GF-D8 (cell line): ENCODE measurements around the gene TAF12.
"Not testable (repeated sequence)": the region's sequence is repeated elsewhere in the genome, so short reads cannot be mapped to it uniquely, and the experiment has no call there.

Source experiments
- DNase-seq: peaks from one replicate; lab custom pipeline; 2025; lab: John Stamatoyannopoulos, UW

TAF12 gene, protein sequence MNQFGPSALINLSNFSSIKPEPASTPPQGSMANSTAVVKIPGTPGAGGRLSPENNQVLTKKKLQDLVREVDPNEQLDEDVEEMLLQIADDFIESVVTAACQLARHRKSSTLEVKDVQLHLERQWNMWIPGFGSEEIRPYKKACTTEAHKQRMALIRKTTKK

DNA sequence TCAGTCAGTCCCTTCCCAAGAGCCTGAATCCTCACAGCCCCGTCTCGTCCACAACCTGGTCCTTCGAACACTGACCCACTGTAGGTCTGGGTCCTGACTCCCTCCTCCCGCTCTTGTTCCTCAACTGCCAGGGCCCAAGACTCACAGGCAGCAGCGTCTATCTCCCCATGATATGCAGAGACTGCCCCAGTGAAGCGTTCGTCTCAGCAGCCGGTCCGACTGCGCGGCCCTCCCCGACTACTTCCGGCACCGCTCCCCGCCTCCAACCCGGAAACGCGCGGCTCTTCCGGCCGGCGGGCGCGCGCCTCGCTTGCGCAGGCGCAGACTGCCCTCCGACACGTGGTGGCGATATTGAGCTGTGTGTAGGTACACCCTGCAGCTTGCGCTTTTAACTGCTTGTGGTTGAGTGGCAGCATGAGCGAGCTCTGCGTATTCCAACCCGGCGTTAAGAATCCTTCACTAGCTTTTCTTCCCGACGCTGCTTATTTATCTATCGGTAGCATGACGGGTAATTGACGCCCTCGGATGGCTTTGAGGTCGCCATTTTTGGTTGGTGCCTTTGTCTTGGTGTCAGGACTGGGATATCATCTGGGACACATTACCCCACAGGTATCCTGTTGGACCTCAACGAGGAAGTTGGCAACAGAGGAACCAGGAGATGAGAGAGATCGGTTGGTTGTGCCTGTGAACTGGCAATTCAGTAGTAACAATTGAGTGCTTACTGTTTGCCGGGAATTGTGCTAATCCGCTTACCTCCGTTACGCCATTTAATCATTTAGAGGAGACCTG is at the start of gene TAF12:
Gene TAF12, minus strand, starts transcription at position 221 of the 789 bp plus-strand sequence. CDS start 20,986 bp downstream, outside the sequence.
- peak; percentile 93 for DNase-seq

DNA sequence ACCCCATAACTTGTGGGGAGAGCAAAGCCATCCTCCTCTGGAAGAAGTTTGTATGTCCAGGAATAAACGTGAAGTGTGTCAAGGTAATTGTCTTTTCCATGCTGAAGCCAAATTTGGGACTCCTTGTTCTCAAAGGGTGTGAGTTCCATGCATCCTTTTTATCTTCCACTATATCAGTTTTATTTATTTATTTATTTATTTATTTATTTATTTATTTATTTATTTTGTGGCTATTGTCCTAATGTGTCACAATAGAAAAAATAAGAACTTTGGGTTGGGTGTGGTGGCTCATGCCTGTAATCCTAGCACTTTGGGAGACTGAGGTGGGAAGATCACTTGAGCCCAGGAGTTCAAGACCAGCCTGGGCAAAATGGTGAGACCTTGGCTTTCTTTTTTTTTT is 48.8 kb upstream of the TAF12 start:
- not testable (repeated sequence) for DNase-seq

DNA sequence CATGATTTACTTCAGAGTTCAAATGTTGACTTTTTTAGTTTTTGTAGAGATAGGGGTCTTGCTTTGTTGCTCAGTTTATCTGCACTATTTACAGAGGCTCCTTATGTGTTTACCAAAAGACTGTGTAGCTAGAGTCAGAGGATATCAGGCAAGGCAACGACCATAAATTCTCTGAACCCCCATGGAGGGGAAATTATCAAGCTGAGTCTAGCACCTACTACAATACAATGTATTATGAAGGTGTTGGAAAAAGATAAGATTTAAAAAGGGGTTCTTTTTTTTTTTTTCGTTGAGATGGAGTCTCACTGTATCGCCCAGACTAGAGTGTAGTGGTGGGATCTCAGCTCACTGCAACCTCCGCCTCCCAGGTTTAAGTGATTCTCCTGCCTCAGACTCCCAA is 42.1 kb upstream of the TAF12 start:
- DNase-seq: no peak

DNA sequence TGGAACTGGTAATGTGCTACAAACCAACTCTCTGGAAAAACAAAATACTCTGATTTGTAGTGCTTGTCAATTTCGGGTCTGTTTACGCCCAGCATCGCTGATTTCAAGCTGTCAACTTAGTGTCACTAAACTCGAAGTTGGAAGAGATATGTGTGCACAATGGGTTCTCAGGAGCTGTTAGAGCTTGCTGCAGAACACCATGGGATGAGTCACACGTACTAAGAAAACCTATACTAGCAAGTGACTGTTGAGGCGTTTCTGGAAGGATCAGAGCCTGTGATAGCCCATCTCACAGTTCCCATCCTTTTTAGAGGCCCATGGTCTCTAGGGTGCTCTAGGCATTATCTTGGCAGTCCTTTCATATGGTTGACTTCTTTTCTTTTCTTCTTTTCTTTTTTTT is 40.0 kb upstream of the TAF12 start:
- DNase-seq: no peak

DNA sequence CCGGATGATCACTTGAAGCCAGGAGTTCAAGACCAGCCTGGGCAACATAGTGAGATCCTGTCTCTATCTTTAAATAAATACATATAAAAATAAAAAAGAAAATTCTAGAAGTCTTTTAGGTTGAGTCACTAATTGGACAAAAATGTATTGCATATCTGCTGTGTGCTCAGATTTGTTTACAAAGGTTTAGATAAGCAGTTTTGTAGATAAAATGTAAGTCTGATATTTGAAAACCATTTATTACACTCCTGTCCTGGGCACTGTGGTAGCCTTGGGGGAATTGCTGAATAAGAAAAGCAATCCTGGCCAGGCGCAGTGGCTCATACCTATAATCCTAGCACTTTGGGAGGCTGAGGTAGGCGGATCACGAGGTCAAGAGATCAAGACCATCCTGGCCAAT is 37.3 kb upstream of the TAF12 start:
- no peak for DNase-seq

DNA sequence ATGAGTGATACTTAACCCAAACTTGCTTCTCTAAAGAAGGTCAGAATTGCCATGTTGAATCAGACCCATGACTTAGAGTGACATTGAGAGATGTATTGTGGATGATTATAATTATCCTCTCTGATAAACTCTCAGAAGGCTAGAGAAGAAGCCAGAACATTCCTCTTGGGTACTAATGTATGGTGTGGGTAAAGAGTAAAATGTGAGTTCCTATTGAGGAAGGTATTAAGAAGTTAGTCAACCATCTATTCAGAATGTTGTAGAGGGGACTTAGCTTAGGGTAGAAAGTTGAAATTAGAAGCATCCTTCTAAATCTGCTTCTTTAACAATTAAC is 33.0 kb upstream of the TAF12 start:
- no peak for DNase-seq

DNA sequence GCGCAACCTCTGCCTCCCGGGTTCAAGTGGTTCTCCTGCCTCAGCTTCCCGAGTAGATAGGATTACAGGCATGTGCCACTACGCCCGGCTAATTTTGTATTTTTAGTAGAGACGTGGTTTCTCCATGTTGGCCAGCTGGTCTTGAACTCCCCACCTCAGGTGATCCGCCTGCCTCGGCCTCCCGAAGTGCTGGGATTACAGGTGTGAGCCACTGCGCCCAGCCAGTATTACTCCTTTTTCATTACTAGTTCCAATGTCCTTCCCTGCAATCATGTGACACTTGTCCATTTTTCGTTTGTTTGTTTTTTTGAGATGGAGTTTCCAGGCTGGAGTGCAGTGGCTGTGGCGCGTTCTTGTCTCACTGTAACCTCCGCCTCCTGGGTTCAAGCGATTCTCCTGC is 30.1 kb upstream of the TAF12 start:
- DNase-seq: not testable (repeated sequence)

DNA sequence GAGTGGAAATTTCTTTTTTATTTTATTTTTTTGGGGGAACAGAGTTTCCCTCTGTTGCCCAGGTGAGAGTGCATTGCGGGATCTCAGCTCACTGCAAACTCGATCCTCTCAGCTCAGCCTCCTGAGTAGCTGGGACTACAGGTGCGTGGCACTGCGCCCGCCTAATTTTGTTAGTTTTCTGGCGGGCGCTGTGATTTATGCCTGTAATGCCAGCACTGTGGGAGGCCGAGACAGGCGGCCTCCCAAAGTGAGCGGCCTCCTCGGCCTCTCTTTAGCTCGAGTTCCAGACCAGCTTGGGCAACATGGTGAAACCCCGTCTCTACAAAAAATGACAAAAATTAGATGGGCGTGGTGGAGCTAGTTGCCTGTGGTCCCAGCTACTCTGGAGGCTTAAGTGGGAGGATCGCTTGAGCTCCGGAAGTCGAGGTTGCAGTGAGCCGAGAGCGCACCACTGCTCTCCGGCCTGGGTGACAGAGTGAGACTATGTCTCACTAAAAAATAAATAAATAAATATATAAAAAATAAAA is 28.4 kb upstream of the TAF12 start:
- DNase-seq: no peak

DNA sequence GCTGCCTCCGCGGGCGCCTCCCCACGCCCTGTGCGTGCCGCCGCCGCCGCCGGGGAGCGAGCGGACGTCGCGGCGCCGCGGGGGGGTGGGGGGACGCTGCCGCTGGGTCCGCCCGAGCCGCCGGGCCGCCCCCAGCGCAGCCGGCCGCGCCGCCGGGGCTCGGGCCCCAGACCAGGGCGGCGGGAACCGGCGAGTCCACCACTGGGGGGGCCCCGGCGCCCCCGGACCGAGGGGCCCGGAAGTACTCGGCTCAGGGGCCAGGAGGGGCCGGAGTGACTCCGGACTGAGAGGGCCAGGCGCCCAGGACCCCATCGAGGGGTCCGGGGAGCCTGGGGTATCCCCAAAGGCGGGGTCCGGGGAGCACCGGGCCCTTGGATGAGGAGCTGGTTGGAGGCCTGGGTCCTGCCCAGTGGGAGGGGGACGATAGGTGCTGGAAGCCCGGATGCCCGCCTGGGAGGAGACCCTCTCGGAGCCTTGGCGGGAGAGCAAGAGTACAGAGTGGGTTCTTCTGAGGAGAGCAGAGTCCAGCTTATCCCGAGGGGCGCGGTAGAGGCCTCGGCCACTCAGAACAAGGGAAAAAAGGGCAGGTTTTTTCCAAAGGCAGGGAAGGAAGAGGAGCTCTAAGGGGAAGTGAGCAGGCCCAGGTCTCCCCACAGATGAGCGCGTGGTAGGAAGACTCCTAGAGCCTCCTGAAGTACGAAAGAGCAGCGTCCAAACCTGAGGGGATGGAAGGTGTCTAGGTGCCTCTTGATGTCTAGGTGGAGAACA is 26.3 kb upstream of the TAF12 start:
- DNase-seq: no peak

DNA sequence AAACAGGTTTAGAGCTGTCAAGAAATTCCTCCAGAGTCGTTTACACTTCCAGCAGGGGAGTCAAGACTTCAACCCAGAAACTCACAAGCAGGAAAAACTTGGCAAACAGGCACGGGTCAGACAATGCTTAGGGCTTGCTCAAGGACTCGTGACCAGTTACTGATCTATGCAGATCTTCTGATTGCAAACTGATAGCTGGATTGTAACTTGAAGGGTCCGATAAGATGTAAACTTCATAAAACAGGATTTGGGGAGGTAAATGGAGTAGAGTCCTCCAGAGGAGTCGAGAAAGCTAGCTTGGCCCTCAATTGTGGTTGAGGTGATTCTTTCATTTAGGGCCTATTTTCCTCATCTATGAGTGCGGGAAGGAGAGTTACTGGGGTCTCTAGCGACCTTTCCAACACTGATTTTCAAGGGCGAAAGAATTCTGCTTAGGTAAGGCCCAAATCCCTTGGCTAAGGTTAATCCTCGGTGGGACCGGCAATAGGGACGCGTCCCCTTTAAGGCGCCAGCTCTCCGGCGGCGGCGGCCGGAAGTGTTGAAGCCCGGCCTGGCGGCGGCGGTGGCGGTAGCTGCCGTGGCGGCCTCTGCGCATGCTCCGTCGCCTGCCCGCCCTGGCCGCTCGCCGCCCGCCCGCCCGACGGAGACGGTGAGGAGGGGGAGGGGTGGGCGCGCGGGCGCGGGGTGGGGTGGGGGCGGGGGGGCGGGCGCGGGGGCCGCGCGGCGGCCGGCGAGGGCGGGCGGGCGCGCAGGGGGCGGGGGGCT is 25.5 kb upstream of the TAF12 start, which contains the start of gene GMEB1:
Gene GMEB1, plus strand, starts transcription at position 594 of the 765 bp plus-strand sequence. CDS start 14,829 bp downstream, outside the sequence.
- peak; percentile 69 for DNase-seq

DNA sequence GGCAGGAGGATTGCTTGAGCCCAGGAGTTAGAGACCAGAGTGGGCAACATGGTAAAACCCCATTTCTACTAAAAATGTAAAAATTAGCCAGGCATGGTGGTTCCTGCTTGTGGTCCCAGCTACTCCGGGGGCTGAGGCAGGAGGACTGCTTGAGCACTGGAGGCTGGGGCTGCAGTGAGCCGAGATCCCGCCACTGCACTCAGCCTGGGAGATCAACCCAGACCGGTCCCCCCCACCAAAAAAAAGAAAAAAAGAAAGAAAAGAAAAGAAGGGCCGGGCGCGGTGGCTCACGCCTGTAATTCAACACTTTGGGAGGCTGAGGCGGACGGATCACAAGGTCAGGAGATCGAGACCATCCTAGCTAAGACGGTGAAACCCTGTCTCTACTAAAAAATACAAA is 23.9 kb upstream of the TAF12 start:
- no peak for DNase-seq

DNA sequence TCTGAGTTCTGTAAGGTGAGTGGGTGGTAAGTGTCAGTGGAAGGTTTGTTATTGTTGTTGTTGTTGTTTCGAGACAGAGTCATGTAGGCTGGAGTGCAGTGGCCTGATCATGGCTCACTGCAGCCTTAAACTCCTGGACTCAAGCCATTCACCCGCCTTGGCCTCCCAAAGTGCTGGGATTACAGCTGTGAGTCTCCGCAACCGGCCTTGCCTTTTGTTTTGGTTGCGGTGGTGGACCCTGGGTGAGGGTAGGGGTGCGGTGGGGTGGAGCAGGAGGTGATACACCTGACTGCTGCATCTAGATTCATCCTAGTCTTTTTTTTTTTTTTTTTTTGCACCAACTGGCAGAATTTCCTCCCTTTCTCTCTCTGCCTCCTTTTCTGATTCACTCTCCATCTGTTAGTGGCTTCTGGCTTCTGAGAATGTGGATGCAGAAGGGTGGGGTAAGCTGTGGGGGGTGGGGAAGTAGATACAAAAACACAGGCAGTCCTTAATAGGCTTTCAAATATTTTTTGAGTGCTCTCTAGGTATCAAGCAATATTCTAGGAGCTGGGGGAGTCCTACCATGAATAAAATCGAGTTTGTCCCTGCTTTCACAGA is 21.1 kb upstream of the TAF12 start:
- no peak for DNase-seq

DNA sequence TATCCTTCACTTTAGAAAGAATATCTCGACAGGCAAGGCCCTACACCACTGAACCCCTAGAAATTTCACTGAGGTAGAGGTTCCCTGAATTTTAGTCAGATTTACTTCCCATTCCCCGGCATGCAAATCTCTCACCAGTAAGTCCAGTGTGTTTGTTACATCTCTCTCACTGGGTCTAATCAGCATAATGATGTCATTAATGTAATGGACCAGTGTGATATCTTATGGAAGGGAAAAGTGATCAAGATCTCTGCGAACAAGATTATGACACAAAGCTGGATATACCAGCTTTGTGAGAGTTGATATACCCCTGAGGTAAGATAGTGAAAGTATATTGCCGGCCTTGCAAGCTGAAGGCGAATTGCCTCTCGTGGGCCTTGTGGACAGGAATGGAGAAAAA is 13.5 kb upstream of the TAF12 start:
- no peak for DNase-seq

DNA sequence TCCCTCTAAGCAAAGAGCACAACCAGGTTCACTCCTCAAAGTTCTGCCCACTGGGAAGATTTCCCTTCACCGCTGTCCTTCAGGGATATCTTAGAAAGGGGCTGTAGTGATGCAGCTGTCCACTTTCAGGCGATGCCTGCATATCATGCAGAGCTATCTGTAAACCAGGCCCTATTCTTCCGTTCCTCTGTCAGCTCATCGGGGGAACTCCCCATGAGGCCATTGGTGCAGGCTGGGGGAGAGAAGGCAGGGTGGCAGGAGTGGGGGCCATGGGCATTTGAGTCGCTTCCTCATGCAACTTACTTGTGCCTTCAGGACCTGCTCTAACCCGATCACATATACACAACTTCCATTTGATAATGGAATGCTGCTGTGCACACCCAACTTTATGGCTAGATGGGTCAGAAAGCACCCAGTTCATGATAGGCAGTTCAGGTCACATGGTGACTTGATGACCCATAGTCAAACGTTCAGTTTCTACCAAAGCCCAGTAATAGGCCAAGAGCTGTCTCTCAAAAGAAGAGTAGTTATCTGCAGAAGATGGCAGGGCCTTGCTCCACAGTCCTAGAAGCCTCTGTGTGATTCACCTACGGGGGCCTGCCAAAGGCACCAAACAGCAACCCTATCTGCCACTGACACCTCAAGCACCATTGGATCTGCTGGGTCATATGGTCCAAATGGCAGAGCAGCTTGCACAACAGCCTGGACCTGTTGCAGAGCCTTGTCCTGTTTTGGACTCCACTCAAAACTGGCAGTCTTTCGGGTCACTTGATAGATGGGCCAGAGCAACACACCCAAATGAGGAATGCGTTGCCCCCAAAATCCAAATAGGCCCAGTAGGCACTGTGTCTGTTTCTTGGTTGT is 12.8 kb upstream of the TAF12 start:
- DNase-seq: not testable (repeated sequence)

DNA sequence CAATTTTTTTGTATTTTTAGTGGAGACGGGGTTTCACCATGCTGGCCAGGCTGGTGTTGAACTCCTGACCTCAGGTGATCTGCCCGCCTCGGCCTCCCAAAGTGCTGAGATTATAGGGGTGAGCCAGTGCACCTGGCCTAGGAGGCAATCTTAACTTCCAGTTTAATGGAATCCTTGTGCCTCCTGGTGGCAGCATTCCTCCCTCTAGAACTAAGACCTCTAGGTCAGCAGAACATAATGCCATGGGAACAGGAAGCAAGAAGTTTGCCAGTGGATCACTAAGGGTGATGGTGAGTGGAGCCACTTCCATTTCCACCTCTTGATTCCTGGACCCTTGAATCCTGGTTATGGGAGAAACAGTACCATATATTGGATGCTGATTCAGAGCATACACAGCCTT is 11.0 kb upstream of the TAF12 start:
- DNase-seq: peak; percentile 16

DNA sequence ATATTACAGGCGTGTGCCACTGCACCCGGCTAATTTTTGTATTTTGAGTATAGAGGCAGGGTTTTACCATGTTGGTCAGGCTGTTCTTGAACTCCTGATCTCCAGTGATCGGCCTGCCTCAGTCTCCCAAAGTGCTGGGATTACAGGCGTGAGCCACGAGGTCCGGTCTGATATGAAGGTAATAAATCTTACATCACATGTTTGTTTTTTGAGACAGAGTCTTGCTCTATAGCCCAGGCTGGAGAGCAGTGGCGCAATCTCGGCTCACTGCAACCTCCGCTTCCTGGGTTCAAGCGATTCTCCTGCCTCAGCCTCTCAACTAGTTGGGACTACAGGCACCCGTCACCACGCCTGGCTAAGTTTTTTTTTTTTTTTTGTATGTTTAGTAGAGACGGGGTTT is 10.2 kb upstream of the TAF12 start:
- not testable (repeated sequence) for DNase-seq

DNA sequence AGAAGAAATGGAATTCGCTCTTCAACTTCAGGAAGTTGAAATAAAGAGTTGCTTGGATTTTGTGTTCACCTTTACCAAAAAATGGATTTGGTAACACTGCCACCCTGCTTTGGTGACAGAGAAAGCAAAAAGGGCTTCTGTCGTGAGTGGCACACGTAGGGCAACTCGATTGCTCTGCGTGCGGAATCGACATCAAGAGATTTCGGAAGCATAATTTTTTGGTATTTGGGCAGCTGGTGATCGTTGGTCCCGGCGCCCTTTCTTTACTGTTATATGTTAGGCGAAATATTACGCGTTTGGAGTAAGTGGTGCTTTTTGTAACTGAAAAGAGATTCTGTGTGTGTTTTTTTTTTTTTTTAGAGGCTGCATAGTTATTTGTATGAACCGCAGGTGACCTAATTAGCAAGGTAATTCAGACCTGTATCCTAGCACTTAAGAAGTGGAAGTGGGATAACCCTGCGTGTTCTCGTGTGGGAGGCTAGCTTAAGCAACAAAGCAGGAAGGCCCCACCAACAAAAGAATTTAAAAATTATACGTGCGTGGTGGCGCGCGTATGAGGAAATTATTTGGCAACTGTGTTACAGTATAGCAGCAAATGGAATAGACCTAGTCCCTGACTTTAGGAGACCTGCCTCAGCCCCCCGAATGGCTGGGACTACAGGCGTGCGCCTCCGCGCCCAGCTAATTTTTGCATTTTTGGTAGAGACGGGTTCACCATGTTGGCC is 5.8 kb upstream of the TAF12 start, which contains the start of gene RNU11:
Gene RNU11, plus strand, starts transcription at position 127 of the 725 bp plus-strand sequence.
- peak; percentile 97 for DNase-seq

DNA sequence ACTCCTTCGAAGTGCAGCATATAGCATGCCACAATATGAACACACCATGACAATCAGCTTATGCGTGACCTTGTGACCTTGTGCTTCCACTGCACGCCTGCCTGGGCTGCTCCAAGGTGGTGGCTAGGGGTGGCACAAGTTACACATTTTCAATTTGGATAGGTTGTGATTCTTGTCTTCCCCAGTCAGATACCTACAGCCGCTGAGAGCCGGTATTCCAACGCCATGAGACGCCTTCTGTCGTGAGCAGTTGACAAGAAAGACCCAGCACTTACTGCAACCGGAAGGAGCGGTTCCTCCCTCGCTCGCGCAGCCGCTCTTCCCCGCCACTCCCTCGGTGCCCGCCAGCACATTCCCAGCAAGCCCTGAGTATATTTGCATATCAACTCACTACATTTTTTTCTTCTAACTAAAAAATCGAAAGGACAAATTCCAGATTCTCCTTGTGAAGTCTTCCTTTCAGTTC is 5.2 kb upstream of the TAF12 start:
- peak; percentile 89 for DNase-seq

DNA sequence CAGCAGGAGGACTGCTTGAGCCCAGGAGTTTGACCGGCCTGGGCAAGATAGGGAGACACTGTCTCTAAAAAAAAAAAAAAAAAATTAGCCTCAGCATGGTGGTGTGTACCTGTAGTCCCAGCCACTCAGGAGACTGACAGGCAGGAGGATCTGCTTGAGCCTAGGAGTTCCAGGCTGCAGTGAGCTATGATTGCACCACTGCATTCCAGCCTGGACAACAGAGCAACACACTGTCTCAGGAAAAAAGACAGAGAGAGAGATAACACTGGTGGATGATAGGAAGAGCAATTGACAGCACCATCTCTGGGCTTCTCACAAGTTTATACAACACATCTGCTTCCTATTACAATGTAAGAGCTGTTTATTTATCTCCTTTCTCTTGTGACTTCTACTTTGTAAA is 3.2 kb upstream of the TAF12 start:
- no peak for DNase-seq

DNA sequence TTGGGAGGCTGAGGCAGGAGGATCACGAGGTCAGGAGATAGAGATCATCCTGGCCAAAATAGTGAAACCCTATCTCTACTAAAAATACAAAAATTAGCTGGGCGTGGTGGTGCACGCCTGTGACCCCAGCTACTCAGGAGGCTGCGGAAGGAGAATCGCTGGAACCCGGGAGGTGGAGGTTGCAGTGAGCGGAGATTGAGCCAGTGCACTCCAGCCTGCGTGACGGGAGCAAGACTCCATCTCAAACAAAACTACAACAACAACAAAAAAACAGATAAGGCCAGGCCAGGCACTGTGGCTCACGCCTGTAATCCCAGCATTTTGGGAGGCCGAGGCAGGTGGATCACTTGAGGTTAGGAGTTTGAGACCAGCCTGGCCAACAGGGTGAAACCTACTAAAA is 2.5 kb upstream of the TAF12 start:
- DNase-seq: not testable (repeated sequence)
